H4 (cell line): ENCODE results near the gene SCNN1A. TPM values are rescaled to one million over a fixed set of nuclear protein-coding genes. Genes with fewer than 3 reads are reported as not detected.

Experiments
- DNase-seq: peaks from one replicate; pipeline ENCODE4 v3.0.0-alpha.2; 2015; ENCODE audit warnings: low spot score
- total RNA-seq: library from RNA; depleted of rRNA; stranded (reverse); fragments of >200 nt; shearing (Covaris generic); gene quantifications from 2 replicates; pipeline ENCODE4 v1.2.3, GENCODE V29; 2014; rRNA removed

SCNN1A gene
- total RNA-seq = 1.7 and 2.1 TPM in 2 replicates

GRCh38 chr12:6375269-6376078 is at the start of gene SCNN1A:
SCNN1A (minus strand) TSS chr12:6375563; CDS start chr12:6374783, 780 bp downstream.
- no peak for DNase-seq

GRCh38 chr12:6424866-6425265 is 49.5 kb upstream of the SCNN1A start:
- DNase-seq = no peak

DNA sequence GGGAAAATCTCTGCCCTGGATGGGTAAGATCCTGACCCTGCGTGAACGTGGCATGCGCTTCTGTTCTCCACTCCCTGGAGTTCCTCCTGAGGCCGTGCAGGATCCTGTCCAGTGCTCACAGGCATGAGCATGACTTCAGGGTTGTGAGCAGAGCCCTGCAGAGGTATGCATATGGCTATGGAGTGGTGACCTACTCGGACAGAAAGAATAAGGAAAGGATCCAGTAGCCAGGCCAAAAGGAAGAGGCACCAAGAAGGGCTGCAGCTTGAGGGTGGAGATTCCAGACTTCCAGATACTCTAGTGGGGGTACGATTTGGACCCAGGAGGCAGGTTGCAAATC is 48.6 kb upstream of the SCNN1A start:
- DNase-seq = no peak

DNA sequence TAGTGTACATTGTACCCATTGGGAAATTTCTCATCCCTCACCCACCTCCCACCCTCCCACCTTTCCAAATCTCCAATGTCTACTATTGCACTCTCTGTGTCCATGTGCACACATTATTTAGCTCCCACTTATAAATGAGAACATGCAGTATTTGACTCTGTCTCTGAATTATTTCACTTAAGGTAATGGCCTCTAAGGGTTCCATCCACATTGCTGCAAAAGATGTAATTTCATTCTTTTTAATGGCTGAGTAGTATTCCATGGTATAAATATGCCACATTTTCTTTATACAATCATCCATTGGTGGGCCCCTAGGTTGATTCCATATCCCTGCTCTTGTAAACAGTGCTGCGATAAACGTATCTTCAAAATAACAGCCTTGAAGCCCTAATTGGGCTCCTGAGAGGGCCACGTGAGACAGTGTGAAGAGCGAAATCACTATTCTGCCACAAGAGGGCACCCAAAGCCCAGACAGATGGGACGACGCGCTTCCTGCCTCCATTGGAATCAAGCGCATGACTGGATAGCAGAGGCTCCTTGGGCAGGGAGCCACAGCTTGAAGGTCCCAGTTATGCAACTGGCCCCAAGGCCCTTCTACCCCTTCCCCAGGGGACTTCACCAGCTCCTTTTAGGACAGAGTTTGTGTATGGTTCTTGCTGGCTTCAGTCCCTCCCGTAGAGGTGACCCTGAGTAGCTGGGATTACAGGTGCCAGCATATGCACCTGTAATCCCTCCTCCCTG is 48.1 kb upstream of the SCNN1A start:
- DNase-seq = peak; percentile 93

DNA sequence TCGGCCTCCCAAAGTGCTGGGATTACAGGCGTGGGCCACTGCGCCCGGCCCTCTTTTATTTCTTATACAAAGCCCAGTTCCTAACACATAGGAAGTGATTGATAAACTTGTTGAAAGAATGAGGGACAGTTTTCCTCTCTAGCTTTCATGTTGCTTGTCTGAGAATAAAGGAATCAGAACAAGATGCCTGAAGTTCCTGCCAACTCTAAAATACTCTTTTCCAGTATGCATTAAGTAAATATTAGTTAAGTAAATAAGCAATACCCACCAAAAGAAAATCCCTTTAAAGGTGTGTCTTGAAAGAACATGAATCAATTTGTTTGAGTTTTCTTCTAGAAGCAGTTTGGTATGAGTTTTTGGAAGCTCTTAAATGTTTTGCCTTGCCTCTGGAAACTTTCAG is 45.0 kb upstream of the SCNN1A start:
- DNase-seq = no peak

DNA sequence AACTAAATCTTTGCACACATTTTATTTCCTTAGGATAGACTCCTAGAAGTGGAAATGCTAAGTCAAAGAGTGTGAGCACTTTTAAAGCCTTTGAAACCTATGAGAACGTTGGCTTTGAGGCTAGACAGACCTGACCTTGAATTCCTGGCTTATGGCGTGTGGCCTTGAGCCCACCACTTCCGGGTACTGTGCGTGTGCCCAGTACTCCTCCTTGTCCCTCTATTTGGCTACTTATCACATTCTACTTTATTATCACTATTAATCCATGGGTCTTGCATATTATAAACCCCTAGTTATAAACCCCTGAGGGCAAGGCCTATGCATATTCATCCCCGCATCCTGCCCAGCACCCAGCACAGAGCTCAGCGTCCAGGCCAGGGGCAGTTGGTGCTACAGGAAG is 43.4 kb upstream of the SCNN1A start:
- DNase-seq = no peak

DNA sequence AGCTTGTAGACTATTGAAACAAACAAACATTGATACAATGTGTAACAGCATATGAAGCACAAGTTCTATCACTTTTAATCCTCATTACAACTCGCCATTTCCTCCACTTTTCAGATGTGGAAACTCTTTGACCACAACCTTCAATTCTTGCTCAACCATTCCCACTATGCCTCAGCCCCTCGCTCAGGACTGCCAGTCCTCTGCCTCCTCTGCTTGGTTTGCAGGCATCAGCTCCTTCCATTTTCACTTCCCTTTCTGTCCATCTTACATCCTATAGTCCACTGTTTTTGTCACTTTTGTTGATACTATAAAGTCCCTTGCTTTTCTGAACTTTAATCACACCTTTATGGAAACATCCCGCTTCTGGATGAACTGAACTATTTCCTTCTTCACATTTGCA is 41.2 kb upstream of the SCNN1A start:
- DNase-seq = no peak

DNA sequence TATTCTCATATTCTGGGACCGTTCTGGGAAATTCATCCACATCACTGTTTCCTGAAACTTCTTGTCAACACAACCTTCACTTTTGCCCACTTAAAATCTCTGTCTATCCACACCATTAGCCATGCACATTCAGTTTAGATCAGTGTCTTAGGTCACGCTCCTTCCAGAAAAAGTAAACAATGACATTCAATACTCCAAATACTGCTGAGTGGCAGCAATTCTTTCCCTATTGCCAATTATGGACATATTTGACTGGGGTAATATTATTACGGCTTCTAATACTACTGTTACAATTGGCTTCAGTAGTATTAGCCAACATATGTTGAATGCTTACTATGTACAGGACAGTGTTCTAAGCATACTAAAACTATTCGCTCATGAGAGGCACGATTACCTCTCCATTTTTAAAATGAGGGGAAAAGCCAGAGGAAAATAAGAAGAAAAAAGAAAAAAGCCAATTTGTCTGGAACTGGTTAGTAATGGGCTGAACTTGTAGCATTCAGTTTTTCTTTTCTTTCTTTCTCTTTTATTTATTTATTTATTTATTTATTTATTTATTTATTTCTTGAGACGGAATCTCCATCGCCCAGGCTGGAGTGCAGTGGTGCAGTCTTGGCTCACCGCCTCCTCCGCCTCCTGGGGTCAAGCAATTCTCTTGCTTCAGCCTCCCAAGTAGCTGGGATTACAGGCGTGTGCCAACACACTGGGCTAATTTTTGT is 32.0 kb upstream of the SCNN1A start:
- no peak for DNase-seq

- no peak for DNase-seq
These were observed 30.6 kb upstream of the SCNN1A start for GRCh38 chr12:6405963-6406362.

DNA sequence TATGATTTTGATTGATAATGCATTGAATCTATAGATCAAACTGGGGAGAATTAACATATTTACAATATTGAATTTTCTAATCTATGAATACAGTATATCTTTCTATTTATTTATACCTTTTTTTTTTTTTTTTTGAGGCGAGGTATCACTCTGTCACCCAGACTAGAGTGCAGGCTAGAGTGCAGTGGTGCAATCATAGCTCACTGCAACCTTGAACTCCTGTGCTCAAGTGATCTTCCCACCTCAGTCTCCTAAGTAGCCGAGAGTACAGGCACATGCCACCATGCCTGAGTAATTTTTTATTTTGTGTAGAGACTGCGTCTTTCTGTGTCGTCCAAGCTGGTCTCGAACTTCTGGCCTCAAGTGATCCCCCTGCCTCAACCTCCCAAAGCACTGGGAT is 29.0 kb upstream of the SCNN1A start:
- no peak for DNase-seq

GRCh38 chr12:6399884-6400644 is 24.7 kb upstream of the SCNN1A start:
- no peak for DNase-seq

- no peak for DNase-seq
These were observed 20.7 kb upstream of the SCNN1A start for GRCh38 chr12:6396031-6396430.

GRCh38 chr12:6394398-6394797 is 19.0 kb upstream of the SCNN1A start:
- no peak for DNase-seq

DNA sequence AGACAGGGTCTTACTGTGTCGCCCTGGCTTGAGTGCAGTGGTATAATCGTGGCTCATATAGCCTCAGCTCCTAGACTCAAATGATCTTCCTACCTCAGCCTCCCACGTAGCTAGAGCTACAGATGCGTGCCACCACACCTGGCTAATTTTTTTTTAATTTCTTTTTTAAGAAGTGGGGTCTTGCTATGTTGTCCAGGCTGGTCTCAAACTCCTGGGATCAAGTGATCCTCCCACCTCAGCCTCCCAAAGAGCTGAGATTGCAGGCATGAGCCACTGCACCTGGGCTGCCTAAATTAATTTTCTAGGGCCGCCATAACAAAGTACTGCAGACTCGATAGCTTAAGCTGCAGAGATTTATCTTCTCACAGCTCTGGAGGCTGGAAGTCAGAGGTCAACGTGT is 17.7 kb upstream of the SCNN1A start:
- DNase-seq = no peak

- no peak for DNase-seq
These were observed 17.1 kb upstream of the SCNN1A start for GRCh38 chr12:6392504-6392903.

- no peak for DNase-seq
These were observed 15.7 kb upstream of the SCNN1A start for GRCh38 chr12:6391013-6391412.

DNA sequence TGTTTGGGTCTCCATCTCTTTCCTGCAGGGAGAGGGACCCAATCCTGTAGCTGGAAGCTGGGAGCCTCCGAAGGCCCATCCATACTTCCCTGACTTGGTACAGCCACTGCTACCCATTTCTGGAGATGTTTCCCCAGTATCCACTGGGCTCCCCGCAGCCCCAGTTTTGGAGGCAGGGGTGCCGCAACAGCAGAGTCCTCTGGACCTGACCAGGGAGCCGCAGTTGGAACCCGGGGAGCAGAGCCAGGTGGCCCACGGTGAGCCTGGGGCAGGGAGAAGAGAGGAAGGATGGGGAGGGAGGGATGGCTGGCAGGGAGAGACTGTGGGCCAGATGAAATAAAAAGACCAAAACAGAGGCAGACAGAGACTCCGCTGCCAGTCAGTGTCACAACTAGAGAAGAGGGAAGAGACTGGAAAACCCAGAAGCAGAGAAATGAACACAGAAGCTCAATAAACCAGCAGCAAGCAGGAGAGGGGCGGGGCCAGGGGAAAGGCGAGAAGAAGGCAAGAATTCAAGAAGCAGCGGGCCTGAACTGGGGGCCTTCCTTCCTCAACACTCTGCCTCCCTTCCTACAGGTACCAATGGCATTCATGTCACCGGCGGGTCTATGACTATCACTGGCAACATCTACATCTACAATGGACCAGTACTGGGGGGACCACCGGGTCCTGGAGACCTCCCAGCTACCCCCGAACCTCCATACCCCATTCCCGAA is 14.9 kb upstream of the SCNN1A start:
- no peak for DNase-seq

GRCh38 chr12:6387541-6387940 is 12.2 kb upstream of the SCNN1A start:
- DNase-seq = no peak

GRCh38 chr12:6386491-6386890 is 11.1 kb upstream of the SCNN1A start:
- no peak for DNase-seq

- DNase-seq = no peak
These were observed 10.7 kb upstream of the SCNN1A start for GRCh38 chr12:6386038-6386437.
